GM18499 (cell line): ENCODE data around the gene G0S2.

Source experiments
- ATAC-seq: cut with Tn5 transposase; IDR thresholded peaks from one replicate; pipeline ENCODE4 v1.9.1; 2021; ENCODE audit warnings: moderate number of reproducible peaks; ENCODE audit not compliant: insufficient read depth, unreplicated experiment

G0S2 gene

DNA sequence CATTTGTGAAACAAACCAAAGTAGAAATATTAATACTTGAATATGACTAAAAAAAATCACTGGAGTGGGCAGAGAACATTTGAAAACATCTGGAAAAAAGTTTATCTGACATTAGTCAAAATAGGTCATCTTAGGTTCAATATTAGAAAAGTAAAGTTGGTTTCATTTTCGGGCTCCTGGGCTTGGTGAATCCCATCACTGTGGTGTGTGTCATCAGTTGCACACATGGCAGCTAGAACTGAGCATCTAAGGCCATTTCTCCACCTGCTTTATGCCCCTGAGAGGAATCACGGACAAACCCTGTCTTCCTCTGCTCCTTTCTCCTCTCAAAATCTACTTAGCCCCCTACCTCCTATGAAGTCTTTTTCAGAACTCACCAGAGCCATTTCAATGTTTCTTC lies 34.9 kb downstream of the G0S2 start:
- ATAC-seq, result no peak

DNA sequence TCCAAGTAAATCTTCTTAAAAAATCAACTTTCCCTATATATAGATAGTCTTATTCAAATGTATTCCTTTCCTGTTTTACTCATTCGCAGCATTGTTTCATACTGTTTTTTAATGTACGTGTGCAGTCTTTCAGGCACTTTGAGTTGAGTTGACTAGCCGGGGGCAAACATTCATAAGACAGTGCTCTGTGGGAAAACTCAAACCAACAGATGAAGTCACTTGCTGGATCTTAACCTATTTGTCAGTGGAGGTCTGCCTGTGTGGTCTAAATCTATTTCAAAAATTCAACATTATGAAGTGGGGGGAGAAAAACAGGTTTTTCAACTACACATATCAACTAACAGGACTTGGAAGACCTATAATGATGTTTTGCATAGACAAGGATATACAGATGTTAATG lies 35.6 kb downstream of the G0S2 start:
- no peak for ATAC-seq

- ATAC-seq, result no peak
Measured at GRCh38 chr1:209714338-209714737, 39.1 kb downstream of the G0S2 start.

DNA sequence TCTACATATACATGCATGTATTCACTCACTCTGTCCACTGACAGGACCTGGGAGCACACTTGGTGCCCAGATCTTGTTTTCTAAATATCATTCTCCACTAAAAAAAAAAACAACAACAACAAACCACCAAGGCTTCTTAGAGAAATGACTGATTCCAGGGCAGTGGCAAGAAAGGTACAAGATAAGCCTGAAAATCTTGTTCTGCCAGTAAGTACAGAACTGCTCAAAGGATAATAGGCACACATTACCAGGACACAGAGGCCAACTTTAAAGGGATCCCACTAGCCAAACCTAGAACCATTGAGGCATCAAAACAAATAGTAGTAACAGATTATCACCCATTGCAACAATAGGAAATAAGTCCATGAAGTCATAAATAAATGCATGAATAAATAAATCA lies 40.1 kb downstream of the G0S2 start:
- no peak for ATAC-seq

DNA sequence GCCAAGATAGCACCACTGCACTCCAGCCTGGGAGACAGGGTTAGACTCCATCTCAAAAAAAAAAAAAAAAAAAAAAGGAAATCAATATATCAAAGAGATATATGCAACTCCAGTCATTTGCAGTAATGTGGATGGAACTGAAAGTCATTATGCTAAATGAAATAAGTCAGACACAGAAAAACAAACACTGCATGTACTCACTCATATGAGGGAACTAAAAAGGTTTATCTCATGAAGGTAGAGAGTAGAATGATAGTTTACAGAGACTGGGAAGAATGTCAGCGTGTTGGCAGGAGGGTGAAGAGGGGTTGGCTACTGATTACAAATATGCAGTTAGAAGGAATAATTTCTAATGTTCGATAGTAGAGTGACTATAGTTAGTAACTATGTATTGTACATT lies 42.6 kb downstream of the G0S2 start:
- ATAC-seq, result no peak

- ATAC-seq, result no peak
Measured at GRCh38 chr1:209720326-209720725, 45.1 kb downstream of the G0S2 start.

GRCh38 chr1:209720826-209721225 lies 45.6 kb downstream of the G0S2 start:
- no peak for ATAC-seq

DNA sequence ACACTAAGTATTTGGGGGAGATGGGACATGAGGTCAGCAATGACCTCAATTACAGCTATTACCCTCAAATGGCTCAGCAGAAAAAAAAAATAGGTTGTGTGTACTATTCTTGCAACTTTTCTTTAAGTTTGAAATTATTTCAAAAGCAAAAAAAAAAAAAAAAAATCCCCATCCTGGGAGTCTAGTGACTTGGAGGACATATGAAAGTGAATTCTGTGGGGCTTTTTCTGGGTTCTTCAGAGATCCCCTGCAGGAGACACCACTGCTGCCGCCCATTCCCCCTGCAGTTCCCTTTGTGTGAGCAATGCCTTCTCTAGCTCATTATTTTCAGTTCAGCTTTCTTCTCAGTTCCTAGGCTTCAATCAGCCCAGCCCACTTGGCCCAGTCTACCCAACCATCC lies 46.1 kb downstream of the G0S2 start:
- no peak for ATAC-seq

GRCh38 chr1:209723265-209723664 lies 48.1 kb downstream of the G0S2 start:
- no peak for ATAC-seq

DNA sequence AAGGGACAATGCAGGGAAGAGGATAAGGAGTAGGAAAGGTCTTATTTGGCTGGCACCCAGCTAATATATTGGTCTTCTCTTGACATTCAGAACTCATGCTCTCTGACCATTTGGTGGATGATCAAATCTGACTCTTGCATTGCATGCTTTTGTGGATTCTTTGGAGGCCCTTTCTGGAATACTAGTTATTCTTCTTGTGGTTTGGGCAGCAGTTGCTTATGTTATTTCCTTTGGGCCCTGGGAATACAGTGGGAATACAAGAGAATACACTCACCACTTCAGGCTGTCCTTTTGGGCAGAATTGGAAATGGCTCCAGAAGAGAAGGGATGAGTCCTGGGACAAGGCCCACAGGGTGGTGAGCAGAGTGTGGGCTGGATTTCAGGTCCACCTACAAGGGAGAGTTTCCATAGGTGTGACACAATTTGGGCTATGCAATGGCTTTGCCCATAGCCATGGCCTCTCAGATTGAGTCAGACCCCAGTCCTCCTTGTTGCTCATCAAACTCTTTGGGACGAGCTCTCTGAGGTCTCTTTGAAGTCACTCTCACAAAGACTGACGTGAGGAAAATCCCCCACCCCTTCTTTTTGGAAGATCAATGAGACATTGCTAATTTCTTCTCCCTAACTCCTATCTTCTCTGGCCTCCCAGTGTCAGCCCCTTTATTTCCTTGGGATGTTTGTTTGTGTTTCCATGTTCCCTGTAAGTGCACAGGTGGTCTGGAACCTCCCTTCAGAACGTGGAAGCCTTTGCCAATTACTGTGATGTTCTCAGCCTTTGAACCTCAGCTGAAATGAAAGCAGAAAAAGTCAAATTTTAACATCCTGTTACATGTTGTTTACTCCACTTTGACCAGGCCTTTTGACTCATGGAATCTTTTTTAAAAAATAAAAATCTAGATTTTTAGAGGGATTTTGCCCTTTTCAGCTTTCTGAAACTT lies 48.8 kb downstream of the G0S2 start:
- ATAC-seq, result no peak
